Fibroblast of skin of abdomen (primary cell): Measurements from ENCODE around the gene EXPH5.

Experiments used
- DNase-seq: peaks from one replicate; pipeline ENCODE4 v3.0.0-alpha.2; 2013

The EXPH5 gene

GRCh38 chr11:108559340-108559739 lies 34.2 kb downstream of the EXPH5 start:
- peak; percentile 81 for DNase-seq

GRCh38 chr11:108558222-108558621 lies 35.3 kb downstream of the EXPH5 start:
- no peak for DNase-seq

DNA sequence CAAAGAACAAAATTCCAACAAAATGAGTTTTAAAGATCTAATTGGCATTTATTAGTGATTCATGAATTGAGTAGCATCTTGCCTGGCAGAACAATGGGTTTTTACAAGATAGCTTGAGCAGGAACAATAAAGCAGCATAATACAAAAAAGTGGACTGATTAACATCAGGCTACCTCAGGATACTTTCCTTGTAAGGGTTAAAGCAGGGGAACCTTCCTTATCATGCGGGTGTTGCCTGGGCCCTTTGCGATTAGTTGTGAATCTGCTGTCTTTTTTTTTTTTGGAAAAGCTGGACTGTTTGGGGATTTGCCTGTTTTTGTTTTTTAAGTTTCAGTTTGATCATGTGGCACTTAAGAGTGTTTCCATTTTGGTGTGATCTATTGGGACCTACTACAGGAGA lies 37.5 kb downstream of the EXPH5 start:
- no peak for DNase-seq

DNA sequence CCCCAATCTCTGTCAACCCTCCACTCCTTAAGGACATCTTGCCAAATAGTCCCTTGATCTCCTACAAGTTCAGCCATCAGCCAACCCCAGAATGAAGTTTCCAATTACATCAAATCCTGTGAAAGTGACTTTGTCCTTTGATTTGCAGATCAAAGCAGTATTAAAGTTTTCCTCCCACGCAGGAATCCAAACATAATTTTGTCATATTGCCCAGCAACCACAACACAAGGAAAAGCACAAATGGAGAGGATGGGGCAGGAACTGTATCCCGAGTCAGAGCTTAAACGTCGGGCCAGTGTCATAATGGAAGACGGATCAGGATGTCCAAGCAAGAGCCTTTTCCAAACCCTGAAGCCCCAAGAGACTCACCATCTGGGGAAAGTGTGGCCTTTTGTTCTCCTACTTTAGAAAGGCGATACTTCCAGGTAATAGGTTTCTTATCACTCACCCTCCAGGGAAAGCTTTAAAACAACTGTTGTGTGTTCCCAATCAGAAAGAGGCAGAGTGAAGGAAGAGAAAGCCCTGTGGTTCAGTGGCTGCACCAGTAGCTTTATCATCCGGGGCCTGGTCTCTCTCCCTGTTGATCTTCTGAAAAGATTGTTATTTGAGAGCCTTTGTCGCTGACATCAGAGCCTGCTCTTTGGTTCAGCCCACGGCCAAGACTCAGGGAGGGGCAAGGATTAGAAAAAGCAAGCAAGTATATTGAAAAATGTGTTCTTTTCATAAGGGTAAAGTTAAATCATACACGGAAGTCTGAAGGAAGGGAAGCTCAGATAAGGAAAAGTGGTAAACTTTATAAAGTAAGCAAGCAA lies 41.7 kb downstream of the EXPH5 start:
- no peak for DNase-seq

DNA sequence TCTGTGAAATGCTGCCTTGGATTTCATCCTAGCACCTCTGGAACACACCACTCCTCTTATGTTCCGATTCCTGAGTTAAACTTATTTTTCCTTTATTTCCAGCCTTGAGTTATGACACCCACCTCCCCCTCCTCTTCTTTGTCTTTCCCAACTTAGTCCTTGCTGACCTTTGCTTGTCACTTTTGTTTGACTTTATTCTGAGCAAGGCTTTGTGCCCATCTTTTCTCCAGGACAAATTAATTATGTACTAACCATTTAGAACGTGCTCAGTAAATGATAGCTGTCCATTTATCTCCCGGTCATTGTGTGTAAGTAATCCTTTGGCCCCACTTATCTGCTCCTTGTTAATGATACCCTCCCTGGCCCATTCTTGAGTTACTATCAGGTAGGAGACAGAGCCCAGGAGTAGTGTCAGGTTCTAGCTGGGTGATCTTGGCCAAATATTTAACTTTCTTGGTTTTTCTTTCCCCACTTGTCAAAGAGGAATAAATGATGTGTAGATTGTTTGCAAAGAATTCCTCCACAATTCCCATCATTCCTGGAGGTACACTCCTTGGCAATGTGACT lies 44.2 kb downstream of the EXPH5 start:
- no peak for DNase-seq

DNA sequence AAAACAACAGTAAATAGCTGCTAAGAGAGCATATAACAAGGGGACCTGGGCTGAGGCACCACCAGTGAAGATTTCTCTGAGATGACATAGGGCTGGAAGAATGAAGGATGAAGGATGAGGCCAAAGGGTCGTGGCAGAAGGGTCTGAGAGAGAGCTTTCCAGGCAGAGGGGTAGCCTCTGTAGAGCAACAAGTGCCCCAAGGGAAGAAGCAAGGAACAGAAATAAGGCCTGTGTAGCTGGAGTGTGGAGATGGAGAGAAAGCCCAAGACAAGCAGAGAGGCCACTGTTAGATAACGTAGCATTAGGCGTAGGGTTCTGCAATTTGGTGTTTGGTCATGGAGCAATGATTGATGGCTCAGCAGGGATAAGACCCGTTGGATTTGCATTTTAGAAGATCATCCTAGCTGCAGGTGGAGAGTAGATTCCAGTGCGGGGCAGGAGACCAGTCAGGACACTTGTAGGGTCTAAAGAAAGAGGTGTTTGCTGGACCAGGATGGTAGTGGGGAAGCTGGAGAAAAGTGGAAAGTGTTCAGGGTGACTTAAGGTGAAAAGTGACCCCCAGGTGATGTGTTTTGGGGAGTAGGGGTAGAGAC lies 47.6 kb downstream of the EXPH5 start:
- no peak for DNase-seq

GRCh38 chr11:108543316-108543964 lies 50.1 kb downstream of the EXPH5 start:
- no peak for DNase-seq

GRCh38 chr11:108541531-108541930 lies 52.0 kb downstream of the EXPH5 start:
- no peak for DNase-seq

GRCh38 chr11:108538502-108538901 lies 55.1 kb downstream of the EXPH5 start:
- DNase-seq: no peak

GRCh38 chr11:108538022-108538424 lies 55.5 kb downstream of the EXPH5 start:
- DNase-seq: no peak

- DNase-seq: no peak
Measured at GRCh38 chr11:108536783-108537182, 56.8 kb downstream of the EXPH5 start.

- no peak for DNase-seq
Measured at GRCh38 chr11:108535384-108535955, 58.1 kb downstream of the EXPH5 start.

GRCh38 chr11:108534274-108534882 lies 59.2 kb downstream of the EXPH5 start:
- DNase-seq: no peak

GRCh38 chr11:108530426-108530825 lies 63.1 kb downstream of the EXPH5 start:
- DNase-seq: no peak

- DNase-seq: no peak
Measured at GRCh38 chr11:108527382-108527781, 66.2 kb downstream of the EXPH5 start.

DNA sequence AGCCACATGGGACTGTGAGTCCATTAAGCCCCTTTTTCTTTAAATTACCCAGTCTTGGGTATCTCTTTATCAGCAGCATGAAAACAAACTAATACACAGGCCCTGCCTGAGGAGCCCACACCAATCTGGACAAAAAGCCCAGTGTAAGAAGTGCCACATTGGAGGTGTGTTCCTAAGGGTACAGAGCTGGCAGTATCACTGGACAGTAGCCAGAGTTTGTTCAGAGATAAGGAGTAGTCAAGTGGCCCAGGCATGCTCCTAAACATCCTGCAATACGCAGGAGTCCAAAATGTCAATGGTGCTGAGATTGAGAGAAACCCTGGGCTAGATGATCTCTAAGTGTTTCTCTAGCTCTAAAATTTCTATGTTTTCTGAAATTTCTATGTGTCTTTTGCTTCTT lies 68.4 kb downstream of the EXPH5 start:
- no peak for DNase-seq

DNA sequence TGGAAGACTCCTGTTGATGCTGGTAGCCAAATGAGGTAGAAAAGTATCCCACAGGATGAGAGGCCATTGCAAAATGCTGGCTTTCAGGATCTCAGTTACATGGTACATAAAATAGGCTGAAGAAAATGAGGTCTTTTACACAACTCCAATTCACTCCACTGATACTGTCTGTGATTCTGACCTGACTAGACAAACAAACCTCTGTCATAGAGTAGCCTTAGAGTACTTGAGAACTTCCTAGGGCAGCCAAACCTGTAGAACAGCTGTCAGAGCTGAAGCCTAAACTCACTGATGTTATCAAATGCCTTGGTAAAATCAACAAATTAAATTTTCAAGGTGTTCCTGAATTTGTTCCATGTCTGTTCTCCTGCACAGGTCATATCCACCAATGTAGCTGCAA lies 69.1 kb downstream of the EXPH5 start:
- DNase-seq: no peak

DNA sequence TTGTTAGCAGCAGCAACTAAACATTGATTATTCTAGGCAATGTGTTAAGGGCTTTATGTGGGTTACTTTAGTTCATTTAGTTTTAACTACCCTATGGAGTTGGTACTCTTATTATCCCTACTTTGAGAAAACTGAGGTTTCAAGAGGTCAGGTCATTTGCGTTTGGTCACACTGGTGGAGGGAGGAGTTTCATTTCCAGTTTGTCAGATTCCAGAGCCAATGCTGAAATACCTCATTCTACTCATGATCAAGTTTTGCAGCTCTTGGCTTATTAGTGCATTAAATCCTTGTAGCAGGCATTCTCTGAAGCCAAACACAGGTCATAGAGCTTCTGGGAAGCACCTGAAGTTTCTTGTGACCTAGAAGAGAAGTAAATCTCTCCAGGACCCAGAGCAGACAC lies 71.2 kb downstream of the EXPH5 start:
- no peak for DNase-seq

- no peak for DNase-seq
Measured at GRCh38 chr11:108518581-108518980, 75.0 kb downstream of the EXPH5 start.

DNA sequence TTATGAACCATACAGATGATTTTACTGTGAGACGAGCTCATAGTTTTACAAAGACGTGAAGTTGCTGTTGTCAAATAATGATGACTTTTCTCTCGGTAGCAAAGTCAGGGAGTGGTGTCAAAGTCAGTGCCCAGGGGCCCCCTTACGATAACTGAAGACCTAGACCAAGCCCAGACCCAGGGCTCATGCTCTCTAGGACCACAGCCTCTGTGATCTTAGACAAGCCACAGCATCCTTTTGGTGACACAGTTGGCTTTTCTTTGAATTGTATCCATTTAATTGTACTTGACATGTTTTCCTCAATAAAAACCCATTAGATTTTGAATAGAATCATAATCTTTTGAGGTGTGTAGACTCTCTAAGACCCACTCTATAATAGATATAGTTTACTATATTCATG lies 77.4 kb downstream of the EXPH5 start:
- no peak for DNase-seq

DNA sequence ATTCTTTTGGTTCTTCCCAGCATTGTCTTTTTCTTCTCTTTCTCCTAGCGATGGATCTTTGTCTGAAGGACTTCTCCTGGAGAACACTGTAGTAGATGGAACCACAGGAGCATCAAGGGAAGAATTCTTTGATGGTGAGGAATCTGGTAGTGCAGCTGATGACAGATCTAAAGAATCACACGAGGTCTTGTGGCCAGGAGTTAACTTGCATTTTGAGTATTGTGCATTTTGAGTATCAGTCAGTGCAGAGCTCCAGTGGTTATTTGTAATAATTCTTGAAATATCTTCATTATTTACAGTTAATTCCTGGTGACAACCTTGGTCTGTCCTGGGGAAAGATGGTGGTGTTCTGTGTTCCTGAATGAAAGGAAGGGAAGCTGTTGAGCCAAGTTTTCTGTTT lies 80.9 kb downstream of the EXPH5 start:
- DNase-seq: peak; percentile 41

DNA sequence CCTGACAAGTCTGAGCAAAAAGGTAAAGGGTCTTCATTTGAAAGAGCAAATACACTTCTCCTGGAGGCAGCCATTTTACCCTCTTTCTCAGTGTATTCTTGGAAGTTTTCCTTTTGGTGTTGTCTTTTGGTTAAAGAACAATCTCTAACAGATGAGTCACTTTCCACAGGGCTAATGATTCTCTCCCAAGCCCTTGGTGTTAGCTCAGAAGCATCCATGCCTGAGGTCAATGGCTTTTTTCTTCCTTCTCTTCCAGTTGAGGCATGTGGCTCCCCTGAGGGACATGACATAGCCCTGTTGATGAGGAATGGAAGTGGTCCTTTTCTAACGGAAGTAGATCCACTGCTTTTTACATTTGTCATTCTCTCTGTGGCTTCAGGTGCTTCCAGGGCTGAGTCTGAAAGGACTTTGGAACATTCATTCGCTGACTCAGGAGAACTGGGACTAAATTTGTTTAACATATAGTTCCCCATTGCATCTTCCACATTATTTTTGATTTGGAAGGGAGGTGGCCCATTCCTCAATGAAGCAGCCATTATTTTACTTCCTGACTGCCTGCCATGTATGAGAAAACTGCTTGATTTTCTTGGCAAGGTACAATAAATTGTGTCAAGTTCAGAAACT lies 81.6 kb downstream of the EXPH5 start:
- peak; percentile 75 for DNase-seq
